Vagina (tissue), 2 donors: ENCODE data around the gene DYRK1A.

Source experiments
- POLR2A ChIP-seq, 2 donors: fragments of 450-650 bp; IDR thresholded peaks; one replicate each; pipeline ENCODE4 v1.6.1; 2017; ENCODE audit warnings: antibody characterized with exemption in 2 of 2, mild to moderate bottlenecking in 2 of 2, moderate library complexity in 2 of 2
- TF ChIP-seq, protein P1 (sequence below), 3 experiments: fragments of 450-650 bp in 2 of 3; fragments of 200-600 bp in 1 of 3; sonication (generic) in 1 of 3; IDR thresholded peaks; one replicate each; pipeline ENCODE4 v1.5.1; 2017 to 2019; ENCODE audit warnings: antibody characterized with exemption in 3 of 3, mild to moderate bottlenecking in 2 of 3, moderate library complexity in 2 of 3

DNA sequence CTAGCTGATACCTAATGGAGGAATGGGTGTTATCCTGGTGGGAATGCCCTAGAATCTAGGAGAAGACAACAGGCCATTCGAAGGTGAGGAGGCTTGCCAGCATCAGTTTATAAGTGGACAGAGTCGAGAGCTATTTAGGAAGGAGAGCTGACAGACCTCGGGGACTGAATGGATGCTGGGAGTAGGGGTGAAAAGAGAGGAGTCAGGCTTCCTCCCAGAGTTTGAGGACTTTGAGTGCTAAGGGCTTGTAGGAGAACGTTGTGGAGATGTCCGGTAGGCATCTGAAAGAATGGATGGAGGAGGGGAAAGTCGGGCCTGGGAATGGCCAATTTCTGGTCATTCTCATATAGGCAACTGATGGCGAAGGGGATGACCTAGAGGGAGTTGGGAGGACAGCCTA, 155.1 kb downstream of the DYRK1A start:
- no peak for TF ChIP-seq POLR2A (IDR thresholded peaks at IDR 0.05)
- TF ChIP-seq, protein P1, sequence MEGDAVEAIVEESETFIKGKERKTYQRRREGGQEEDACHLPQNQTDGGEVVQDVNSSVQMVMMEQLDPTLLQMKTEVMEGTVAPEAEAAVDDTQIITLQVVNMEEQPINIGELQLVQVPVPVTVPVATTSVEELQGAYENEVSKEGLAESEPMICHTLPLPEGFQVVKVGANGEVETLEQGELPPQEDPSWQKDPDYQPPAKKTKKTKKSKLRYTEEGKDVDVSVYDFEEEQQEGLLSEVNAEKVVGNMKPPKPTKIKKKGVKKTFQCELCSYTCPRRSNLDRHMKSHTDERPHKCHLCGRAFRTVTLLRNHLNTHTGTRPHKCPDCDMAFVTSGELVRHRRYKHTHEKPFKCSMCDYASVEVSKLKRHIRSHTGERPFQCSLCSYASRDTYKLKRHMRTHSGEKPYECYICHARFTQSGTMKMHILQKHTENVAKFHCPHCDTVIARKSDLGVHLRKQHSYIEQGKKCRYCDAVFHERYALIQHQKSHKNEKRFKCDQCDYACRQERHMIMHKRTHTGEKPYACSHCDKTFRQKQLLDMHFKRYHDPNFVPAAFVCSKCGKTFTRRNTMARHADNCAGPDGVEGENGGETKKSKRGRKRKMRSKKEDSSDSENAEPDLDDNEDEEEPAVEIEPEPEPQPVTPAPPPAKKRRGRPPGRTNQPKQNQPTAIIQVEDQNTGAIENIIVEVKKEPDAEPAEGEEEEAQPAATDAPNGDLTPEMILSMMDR (IDR thresholded peaks at IDR 0.05) = no peak
